GM12865 (cell line): Measurements from ENCODE around the gene CACNB2.

Experiments used
- DNase-seq: peaks from one replicate; pipeline ENCODE4 v3.0.0; 2010; ENCODE audit warnings: low read depth
- H3K4me3 ChIP-seq: 2 replicates; pipeline ENCODE4 v1.5.1; 2011; ENCODE audit warnings: mild to moderate bottlenecking, low read depth, low read length, control low read depth
- TF ChIP-seq, protein P1 (sequence below): IDR thresholded peaks from 2 replicates; pipeline ENCODE4 v1.5.1; 2011; ENCODE audit warnings: low read length, control low read depth, low read depth, inconsistent platforms; ENCODE audit not compliant: insufficient read depth; ENCODE audit errors: missing control alignments

Gene CACNB2

DNA sequence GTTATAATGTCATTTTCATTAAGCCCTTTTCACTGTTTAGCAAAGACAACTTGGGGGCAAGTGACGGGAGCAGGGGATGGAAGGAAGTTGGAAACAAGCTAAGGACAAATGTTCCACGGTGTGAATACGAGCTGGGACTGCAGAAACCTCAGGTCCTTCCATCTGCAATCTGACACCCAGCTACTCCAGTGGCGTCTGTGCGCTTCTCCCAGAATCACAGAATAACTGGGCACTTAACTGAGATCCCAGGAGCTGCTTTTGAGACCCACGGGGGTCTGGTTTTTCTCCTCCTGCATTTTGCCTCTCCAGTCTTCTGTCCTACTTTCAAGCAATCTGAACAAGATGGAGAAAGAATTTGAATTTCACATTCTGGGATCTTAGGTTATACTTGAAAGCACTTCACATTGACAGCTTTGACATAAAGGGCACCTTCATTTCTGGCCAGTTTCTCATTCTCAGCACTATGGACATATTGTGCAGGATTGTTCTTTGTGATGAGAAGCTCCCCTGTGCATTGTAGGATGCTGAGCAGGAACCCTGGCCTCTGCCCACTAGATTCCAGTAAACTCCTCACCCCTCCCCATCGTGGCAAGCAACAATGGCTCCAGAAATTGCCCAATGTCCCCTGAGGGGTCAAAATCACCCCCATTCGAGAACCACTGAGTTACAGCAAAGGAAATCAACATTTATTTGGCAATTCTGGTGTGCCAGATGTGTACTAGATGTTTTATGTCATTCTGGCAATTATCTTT, 194.1 kb downstream of the CACNB2 start:
- TF ChIP-seq, protein P1, sequence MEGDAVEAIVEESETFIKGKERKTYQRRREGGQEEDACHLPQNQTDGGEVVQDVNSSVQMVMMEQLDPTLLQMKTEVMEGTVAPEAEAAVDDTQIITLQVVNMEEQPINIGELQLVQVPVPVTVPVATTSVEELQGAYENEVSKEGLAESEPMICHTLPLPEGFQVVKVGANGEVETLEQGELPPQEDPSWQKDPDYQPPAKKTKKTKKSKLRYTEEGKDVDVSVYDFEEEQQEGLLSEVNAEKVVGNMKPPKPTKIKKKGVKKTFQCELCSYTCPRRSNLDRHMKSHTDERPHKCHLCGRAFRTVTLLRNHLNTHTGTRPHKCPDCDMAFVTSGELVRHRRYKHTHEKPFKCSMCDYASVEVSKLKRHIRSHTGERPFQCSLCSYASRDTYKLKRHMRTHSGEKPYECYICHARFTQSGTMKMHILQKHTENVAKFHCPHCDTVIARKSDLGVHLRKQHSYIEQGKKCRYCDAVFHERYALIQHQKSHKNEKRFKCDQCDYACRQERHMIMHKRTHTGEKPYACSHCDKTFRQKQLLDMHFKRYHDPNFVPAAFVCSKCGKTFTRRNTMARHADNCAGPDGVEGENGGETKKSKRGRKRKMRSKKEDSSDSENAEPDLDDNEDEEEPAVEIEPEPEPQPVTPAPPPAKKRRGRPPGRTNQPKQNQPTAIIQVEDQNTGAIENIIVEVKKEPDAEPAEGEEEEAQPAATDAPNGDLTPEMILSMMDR, result no peak
- DNase-seq, result no peak
- H3K4me3 ChIP-seq, result no peak overlapping the region

DNA sequence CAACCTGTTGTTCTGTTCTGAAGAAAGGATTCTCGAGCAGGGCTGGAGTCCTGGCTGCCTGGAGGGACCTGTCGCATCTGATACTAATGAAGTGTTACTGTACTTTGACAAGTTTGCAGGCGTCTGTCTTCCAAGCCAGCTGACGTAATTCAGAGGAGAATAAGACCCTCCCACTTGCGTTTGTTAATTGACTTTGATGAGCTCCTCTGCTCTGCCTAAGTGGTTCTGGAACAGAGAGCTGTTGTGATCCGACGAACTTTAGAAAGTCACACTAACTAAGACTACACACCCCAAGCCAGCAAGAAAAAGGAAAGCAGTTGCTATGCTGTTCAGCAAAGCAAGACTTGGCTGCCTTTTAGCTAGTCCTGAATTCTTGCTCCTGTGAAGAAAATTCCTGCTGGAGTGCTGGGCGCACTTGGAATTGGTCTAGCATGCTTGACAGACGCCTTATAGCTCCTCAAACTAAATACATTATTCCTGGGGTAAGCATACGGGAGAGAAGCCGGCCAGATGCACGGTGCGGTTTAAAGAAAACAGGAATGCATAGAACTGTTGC, 200.3 kb downstream of the CACNB2 start:
- TF ChIP-seq, protein P1, result no peak
- no peak overlapping the region for H3K4me3 ChIP-seq
- no peak for DNase-seq

DNA sequence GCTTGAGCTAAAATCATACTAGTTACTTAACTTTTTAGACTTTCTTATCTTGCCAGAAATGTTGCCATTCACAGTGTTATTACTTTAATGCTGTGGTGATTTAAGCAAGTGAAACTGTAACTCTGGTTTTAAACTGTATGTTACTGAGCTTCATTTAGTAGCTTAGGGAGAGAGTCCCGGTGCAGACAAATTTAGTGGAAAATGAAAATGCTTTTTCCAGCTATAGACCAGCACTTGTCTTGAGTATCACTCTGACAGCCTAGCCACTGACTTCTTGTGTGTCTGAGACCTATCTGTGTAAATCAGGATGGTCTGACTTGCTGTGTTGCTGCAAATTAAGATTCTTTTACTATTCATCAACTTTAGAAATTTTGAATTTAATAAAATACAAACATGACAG, 200.8 kb downstream of the CACNB2 start:
- TF ChIP-seq, protein P1, result no peak
- DNase-seq, result no peak
- no peak overlapping the region for H3K4me3 ChIP-seq

DNA sequence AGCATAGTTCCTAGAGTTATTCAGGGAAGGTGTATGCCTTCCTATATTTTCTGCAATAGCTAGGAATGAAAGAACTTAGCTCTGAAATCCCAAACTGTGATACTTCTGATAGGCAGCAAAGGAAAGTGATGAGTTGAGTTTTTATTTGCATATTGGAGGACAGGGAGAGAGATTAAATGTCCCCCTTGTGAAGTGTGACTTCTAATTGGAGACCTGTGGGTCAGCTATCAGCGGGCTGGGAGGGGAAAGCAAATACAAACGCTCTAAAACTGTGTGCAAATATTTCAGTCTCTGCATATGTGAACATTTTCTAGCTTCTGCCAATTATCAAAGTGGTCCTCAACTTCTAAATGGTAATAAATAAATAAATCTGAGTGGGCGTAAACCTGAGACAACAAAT, 203.3 kb downstream of the CACNB2 start:
- no peak for DNase-seq
- TF ChIP-seq, protein P1, result no peak
- H3K4me3 ChIP-seq, result no peak overlapping the region

DNA sequence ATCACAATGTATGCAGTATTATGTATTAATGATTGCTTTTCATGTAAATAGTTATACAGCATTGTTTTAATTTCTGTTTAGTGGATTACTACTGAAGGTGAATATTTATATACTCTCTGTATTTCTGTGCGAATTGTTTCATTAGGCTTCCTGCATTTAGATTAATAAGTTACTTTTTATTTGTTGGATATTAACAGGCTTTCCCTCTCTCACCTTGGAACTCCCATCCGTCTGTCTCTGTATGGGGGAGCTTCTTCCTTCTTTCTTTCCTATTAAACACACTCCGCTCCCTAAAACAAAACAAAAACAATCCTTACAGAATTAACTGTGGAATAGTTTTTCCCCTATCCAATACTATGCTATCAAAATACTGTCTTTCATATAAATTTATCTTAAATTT, 205.1 kb downstream of the CACNB2 start:
- no peak overlapping the region for H3K4me3 ChIP-seq
- DNase-seq, result no peak
- TF ChIP-seq, protein P1, result no peak

DNA sequence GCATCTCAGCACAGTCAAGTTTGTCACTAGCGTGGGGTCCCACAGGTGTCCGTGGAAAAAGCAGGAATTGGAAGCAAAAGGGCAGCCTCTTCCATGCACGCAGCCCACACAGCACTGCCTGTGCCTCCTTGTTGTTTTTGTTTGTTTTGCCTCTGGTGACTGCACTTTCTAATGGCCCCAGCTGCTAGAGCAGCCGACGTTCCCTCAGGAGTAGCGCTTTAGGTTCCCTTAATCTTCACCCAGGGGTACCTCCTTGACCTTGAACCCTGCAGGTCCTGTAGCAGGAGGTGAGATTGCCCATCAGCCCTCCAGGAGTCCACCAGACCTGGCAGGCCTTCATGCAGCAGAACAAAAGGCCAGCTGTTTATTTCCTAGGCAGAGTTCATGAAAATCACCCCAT, 210.1 kb downstream of the CACNB2 start:
- no peak for DNase-seq
- H3K4me3 ChIP-seq, result no peak overlapping the region
- TF ChIP-seq, protein P1, result no peak

DNA sequence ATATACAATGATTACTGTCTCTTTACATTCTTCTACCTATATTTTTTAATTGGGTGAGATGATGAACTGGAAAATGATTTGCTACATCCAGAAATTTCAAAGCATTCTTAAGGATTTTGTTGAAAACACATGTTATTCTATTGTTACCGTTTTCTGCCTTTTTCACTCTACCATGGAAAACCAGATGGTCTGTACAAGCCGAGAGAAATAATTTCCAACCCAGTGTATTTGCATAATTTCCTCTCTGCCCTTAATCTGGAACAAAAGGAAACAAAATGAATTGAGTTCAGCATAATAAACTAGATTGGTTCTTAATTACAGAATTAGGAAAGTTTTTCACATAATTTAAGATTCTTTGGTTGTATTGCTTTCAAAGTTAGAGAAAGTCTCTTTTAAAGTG, 211.2 kb downstream of the CACNB2 start:
- H3K4me3 ChIP-seq, result no peak overlapping the region
- no peak for DNase-seq
- TF ChIP-seq, protein P1, result no peak
